Cortex of kidney (tissue), 1 donor: ENCODE measurements around the gene ANXA9.

Experiments used
- DNase-seq: peaks from one replicate; lab custom pipeline; 2025; lab: John Stamatoyannopoulos, UW

The ANXA9 gene, protein sequence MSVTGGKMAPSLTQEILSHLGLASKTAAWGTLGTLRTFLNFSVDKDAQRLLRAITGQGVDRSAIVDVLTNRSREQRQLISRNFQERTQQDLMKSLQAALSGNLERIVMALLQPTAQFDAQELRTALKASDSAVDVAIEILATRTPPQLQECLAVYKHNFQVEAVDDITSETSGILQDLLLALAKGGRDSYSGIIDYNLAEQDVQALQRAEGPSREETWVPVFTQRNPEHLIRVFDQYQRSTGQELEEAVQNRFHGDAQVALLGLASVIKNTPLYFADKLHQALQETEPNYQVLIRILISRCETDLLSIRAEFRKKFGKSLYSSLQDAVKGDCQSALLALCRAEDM

DNA sequence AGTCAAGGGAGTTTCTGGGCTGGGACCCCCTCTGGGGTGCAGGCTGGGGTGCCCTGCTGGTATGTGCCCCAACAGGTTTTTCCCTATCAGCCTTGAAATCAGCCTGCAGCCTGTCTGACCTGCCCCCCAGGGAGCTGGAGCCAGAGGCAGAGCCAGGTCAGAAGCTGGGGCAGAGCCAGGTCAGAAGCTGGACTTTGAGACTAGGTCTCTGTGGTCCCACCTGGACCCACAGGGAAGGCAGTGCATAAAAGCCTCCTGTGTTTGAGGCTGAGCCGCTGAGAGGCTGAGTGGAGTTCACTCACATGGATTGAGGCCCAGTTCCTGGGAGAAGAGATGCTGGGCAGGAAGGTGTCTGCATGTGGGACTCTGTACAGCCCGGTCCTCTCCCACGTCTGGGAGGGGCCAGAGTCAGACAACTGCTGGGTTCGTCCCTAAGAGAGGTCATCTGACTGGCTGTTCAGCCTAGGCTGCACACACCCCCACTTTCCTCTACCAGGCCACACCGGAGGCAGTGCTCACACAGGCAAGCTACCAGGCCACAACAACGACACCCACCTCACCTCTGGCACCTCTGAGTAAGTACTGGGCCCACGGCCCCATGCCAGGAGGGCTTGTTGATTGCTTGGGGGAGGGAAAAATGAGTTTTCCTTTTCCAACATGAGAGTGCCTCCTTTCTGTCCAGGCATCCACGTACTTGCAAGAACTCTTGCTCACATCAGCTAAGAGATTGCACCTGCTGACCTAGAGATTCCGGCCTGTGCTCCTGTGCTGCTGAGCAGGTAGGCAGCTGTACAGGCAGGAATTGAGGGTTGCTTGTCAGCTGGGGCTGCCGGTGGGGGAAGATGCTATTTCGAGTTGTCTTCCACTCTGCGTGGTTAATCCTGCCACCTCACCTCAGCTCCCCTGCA, at the start of gene ANXA9:
Gene ANXA9 (plus strand): TSS at position 488 of the 908 bp plus-strand sequence. CDS start 814 bp downstream, outside the sequence.
- no peak for DNase-seq

DNA sequence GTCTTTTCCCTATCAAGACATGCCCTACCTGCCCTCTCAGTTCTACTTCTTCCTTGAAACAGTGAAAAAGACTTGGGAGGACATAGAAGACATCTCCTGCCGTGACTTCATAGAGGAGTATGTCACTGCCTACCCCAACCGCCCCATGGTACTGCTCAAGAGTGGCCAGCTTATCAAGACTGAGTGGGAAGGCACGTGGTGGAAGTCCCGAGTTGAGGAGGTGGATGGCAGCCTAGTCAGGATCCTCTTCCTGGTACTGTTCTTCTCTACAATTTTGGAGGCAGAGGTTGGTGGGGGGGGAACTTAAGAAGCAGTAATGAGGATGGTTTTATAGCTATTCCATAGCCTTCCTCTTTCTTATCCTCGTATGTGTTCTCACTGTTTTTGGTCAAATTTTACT, 37.2 kb upstream of the ANXA9 start:
- DNase-seq, result no peak

DNA sequence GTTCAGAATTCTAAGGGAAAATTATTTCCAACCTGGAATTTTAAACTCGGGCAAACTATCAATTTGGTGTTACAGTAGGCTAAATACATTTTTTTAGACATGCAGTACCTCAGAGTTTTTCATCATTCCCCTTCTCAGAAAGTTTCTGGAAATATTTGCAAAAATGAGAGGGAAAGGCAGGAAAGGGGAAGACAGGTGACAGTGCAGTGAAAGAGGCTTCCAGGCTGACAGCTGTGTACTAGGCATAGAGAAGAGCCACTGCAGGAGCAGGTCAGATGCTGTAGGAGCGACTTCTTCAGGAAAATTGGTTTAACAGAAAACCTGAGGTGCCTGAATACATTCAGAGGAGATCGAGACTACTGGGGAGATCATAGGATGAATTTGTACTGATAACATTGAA, 27.4 kb upstream of the ANXA9 start:
- no peak for DNase-seq

DNA sequence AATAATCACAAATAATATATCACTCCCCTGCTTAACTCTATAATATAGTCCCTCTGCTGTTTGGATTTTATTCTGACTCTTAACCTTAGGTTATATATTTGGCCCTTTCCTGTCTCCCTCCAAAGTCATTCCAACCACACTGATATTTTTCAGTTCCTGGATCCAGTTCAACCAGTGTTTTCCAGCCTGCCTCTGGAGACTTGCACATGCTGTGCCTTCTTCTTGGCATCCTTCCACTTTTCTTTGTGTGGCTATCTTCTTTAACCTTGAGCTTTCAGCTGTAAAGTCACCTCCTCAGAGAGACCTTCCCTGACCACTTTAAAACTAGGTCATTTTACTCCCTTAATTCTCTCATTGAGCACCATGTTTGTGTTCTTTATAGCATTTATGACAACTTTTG, 26.8 kb upstream of the ANXA9 start:
- DNase-seq, result no peak

DNA sequence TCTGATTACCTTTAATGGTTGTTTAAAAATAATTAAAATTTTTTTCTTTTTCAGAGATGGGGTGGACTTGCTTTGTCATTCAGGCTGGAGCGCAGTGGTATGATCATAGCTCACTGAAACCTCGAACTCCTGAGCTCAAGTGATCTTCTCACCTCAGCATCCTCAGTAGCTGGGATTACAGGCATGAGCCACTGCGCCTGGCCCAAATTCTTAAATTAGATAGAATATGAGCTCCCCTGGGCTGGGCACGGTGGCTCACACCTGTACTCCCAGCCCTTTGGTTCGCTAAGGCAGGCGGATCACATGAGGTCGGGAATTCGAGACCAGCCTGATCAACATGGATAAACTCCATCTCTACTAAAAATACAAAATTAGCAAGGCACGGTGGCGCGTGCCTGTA, 24.4 kb upstream of the ANXA9 start:
- no peak for DNase-seq

DNA sequence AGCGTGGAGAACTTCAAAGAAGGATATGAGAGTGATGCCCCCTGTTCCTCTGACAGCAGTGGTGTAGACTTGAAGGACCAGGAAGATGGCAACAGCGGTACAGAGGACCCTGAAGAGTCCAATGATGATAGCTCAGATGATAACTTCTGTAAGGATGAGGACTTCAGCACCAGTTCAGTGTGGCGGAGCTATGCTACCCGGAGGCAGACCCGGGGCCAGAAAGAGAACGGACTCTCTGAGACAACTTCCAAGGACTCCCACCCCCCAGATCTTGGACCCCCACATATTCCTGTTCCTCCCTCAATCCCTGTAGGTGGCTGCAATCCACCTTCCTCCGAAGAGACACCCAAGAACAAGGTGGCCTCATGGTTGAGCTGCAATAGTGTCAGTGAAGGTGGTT, 21.4 kb upstream of the ANXA9 start:
- DNase-seq, result no peak

DNA sequence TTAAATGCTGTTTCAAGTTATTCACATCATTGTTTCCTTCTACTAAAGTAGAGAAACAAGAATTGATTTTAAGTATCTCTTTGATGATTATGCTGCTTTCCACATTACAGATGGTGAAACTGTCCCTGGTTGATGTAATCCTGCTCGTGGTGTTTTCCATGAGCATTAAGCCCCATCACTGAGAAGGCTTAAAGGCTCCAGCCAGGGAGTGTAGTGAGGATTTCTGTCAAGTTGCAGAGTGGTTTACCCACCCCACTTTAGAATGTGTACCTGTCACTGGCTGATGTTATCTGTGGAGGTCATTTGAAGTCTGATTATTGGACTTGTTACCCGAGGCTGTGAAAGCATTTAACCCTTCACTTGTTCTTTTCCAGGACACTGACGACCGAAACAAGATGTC, 20.3 kb upstream of the ANXA9 start:
- no peak for DNase-seq

DNA sequence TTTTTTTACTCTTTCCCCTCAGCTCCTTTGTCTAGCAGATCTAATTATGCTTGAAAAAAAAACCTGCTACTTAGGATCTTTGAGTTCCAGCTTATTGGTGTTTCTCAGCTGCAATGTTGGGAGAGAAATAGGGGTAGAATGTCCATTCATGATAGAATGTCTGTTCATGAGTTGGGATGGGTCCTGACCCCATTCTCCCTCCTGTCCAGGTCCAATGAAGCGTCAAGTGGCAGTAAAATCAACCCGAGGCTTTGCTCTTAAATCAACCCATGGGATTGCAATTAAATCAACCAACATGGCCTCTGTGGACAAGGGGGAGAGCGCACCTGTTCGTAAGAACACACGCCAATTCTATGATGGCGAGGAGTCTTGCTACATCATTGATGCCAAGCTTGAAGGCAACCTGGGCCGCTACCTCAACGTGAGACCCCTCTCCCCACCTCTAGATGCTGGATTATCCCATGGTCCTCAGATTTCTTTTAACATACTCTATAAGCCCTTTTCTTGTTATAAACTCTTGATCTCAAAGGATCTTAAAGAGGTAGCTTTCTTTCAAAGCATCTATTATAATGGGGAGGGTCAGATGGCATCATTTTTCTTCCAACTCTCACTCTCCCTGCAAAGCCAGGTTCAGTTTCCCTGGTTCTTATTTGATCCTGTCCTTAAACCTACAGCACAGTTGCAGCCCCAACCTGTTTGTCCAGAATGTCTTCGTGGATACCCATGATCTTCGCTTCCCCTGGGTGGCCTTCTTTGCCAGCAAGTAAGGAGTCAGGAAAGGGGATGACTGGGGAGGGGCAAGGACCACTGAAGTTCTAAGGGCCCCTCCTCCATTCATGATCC, 18.6 kb upstream of the ANXA9 start:
- no peak for DNase-seq

DNA sequence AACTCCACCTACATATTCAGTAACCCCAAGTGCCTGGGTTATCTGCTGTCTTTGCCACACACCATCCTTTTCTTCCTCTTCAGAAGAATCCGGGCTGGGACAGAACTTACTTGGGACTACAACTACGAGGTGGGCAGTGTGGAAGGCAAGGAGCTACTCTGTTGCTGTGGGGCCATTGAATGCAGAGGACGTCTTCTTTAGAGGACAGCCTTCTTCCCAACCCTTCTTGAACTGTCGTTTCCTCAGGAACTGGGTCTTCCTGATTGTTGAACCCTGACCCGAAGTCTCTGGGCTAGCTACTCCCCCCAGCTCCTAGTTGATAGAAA, 18.0 kb upstream of the ANXA9 start:
- no peak for DNase-seq

DNA sequence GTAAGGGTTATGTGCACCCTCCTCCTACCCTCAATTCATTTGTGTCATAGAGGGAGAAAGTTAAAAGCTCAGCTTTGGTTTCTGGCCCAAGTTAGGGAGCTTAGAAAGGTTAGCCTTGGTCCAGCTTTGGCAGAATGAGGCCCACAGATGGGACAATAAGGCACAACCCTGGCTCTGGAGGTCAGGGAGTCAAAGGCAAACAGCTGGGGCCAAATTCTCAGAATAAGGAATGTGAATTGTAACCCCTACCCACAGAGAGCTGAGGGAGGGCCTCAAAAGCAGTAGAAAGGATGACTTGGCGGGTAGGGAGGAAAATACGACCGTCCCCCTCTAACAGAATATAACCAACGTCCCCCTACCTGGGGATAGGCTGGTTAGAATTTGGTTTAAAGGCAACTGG, 16.5 kb upstream of the ANXA9 start:
- no peak for DNase-seq

DNA sequence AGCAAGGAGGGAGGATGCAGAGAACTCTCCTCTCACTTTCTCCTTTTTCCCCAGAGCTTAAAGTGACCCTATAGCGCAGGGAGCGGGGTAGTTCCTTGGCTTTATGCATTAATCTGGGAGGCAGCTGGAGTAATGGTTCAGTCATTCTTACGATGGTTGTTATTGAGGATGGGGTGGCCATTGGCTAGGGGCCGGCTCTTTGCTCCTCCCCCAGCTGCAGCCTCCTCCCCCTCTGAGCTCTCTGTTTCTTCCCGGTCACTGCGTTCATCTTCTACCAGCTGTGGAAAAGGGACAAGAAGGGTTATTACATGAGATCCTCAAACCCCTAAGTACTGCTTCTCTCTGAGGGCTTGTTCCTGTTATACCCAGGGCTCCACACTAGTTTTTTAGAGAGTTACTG, 16.1 kb upstream of the ANXA9 start:
- DNase-seq, result no peak

DNA sequence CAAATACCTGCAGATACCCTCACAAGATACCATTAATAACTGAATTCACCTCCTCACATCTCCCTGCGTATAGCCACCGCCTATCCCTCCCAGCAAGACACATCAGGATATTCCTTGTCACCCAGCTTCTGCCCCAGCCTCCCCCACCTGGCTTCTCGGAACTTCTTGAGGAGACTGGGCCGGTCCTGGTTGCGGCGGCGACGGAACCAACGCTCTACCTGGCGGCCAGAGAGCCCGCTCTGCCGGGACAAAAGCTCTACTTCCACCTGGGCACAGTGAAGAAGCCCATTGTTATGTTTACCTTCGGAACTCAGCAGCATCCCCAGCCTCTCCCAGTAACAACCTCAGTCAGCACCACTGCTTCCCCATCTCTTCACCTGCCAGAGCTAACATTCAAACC, 14.2 kb upstream of the ANXA9 start:
- DNase-seq, result no peak

DNA sequence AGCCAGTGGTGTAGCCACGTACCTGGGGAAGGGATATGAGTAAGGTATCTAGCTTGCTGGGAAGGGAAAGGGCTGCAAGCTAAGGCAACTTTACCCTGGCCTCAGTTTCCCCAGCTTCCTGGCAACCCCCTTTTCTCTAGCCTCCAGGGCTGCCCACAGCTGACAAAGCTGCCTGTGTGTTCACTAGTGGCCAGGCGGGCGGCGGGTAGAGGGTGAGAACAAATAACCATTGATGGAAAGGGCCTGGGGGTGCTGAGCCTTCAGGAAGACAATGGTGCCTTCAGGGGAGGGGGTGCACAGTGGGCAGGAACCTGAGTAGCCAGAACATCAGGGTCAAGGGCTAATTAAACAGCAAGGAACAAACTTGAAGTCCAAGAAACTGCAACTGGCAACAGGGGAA, 13.6 kb upstream of the ANXA9 start:
- DNase-seq, result no peak

DNA sequence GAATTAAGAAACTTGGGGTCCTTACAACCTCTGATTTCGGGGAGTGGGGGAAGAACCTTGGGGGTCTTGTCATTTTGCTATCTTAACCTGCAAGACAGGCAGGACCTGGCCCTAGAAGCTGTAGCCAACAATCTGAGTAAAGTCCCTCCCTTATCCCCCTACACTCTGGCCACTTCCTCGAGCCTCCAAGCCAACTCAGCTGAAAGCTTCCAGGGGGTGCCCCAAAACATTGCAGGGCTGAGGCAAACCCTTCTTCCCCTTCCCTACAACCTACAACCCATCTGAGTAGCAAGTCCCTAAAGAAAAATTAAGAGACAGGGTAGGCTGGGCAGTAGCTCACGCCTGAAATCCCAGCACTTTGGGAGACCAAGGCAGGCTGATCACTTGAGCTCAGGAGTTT, 12.5 kb upstream of the ANXA9 start:
- no peak for DNase-seq

DNA sequence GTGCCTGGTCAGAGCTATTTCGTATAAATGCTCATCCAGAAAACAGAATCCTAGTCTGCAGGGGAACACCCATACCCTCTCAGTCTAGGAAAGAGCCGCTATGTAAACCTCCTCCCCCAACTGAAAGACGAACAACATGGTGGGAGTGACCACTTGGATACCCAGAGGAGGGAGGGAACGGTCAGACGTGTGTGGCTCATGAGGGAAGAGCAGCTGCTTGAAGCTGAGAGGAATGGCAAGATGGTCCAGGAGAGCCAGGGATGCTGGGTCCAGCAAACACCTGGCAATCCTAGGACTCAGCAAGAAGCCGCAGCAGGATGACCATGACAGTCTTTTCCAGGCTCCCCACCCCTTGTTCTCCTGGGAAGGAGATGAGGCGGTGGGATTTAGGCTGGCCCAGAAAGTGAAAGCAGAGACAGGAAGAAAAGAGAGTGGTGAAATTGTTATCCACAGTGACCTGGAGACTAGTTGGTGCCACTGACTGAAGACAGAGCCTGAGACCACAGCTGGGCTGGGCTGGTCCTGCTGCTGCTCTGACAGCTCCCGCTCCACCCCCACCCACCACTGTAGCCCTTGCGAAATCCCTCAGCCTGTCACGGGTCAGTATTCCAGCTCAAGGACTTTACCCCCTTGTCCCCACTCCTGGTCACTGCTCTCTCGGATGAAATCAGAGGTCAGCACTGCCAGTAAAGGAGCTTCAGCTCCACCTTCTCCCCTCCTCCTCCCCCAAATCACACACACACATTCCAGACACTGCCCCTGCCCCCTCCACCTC, 11.1 kb upstream of the ANXA9 start:
- no peak for DNase-seq

DNA sequence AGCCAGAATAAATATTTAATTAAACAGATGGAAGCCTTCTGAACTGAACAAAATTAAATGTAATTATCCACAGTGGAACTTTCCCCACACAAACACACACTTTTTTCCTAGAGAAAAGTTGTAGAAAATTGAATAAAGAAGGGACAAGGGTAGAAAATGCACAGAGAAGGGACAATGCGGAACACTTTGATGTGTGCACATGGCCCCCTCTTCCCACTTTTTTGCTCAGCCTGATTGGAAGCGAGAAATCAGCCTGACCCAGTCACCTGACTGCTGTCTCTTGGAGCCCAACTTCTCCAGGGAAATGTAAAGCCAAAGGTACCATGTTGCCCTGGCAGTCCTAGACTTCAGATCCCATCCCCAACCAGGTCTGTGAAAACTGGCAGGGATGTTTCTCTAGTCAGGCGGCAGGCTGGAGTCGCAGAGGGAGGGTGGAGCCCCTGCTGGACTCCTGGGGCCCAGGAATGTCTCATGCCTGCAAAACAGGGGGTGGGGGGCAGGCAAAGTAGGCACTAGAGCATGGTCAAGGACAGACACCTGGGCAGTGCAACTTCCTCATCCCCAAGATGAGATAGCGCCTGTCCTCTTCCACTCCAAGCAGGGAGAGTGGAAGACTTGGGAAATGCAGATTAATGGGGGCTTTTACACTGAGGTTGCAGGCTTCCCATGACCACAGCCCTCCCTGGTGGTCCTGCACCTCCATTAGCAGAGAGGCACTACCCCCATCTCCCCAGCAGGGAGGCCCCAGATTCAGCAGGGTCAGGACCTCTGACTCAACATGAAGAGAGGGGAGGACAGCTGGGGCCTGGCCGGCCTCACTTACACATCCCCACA, 10.3 kb upstream of the ANXA9 start:
- no peak for DNase-seq

DNA sequence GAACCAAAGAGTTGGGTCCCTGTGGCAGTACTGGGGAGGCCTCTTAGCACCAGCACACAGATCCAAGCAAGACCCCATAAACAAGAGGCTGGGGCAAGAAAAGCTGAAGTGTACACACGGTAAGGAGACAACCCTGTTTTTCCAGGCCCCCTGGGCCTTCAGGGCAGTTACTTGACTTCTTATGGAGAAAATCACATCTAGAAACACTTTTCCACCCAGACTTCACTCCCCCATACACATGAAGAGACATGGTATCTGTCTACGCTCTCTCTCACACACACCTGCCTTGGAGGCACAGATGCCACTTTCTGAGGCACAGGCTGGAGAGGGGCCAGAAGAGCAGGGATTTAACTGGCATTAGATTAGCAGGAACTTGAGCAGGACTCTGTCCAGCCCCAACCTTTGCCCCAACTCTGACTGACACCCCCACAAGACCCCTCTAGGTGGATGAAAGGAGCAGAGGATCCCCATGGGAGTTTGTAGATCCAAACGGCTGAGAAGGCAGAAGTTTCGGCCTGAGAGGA, 9.6 kb upstream of the ANXA9 start:
- no peak for DNase-seq

DNA sequence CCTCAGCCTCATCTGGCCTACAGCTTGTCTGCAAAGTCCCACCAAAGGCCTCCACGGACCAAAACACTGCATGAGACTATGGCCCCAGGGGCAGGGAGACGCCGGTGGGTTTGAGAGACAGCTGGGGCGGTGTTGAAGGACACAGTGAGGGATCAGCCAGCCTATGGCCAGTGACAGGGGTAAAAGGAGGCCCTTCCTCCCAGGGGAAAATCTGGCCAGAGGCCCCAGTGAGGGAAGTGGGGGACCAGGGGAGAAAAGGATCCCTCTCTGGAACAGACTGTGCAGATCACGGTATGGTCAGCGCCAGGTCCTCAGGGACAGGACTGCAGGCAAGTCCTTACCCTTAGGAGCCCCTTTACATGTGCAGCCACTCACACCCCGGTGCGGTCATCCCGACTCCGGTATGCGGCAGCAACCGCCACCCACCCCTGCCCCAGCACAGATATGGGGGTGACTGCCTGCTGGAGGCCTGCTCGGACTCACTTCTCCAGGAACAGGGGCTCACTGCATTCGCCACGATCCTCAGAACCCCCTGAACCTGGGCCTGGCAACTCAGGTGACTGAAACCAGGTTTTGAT, 8.7 kb upstream of the ANXA9 start:
- no peak for DNase-seq

DNA sequence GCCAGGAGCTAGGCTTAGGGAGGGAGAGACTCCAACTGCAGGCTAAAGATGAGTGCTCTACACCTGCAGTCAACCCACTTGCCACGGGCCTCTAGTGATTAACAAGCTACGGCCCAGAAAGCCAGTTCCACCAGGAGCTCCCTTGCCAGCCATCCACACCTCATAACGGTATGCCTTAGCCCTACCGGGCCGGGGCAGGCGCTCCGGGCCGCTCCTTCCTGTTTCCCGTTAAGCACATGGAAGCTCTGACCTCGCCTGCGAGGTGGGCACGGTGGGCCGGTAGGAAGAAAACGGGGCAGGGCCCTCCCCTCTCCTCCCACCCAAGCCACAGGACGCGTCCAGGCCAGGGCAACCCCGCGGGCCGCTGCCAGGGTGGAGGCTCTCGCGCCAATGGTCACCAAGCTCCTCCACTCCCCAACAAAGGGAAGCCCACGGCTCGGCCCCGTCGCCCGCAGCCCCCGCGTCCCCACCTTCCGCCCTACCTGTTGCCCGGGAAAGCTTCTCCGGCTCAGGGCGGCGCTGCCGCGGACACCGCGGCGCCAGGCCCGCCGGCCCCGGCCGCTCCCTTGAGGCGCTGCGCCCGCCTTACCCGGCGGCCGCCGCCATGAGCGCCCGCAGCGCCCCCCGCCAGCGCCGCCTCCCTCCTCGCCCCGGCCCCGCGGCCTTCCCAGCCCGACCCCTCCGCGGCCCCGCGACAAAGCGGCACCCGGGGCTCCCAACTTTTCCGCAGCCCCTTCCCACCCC, 8.1 kb upstream of the ANXA9 start:
- no peak for DNase-seq
